ENCODE data around the gene FAM156A. TPM values are rescaled to one million over a fixed set of nuclear protein-coding genes. Genes with fewer than 3 reads are reported as not detected.
"Not testable (repeated sequence)": the region's sequence is repeated elsewhere in the genome, so short reads cannot be mapped to it uniquely, and the experiment has no call there.

Gene FAM156A, protein sequence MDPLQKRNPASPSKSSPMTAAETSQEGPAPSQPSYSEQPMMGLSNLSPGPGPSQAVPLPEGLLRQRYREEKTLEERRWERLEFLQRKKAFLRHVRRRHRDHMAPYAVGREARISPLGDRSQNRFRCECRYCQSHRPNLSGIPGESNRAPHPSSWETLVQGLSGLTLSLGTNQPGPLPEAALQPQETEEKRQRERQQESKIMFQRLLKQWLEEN
- polyA plus RNA-seq = 37.8 TPM
- long read RNA-seq, donor 1, partial matches to known transcripts = 0 of 5 reads
- long read RNA-seq, donor 1, other reads (novel, unspliced or antisense) = 0 of 5 reads
- long read RNA-seq, donor 2, partial matches to known transcripts = 0 of 2 reads
- long read RNA-seq, donor 2, other reads (novel, unspliced or antisense) = 0 of 2 reads
- long read RNA-seq, donor 3, partial matches to known transcripts = 0 of 5 reads
- long read RNA-seq, donor 3, other reads (novel, unspliced or antisense) = 0 of 5 reads
- long read RNA-seq, donor 4 = 0 reads
- long read RNA-seq, donor 5, partial matches to known transcripts = 0 of 2 reads
- long read RNA-seq, donor 5, other reads (novel, unspliced or antisense) = 0 of 2 reads
- long read RNA-seq, donor 6, partial matches to known transcripts = 0 of 5 reads
- long read RNA-seq, donor 6, other reads (novel, unspliced or antisense) = 0 of 5 reads
- long read RNA-seq, donor 7, transcript FAM156A-221 (3 exons, 3,757 nt) = major isoform, 8 of 9 reads
- long read RNA-seq, donor 7, partial matches to known transcripts = 0 of 9 reads
- long read RNA-seq, donor 7, other reads (novel, unspliced or antisense) = 0 of 9 reads
- long read RNA-seq, donor 8, partial matches to known transcripts = 0 of 4 reads
- long read RNA-seq, donor 8, other reads (novel, unspliced or antisense) = 0 of 4 reads
- long read RNA-seq, donor 9, partial matches to known transcripts = 0 of 5 reads
- long read RNA-seq, donor 9, other reads (novel, unspliced or antisense) = 0 of 5 reads
- long read RNA-seq, donor 10, transcript FAM156A-221 (3 exons, 3,757 nt) = major isoform, 5 of 6 reads
- long read RNA-seq, donor 10, partial matches to known transcripts = 0 of 6 reads
- long read RNA-seq, donor 10, other reads (novel, unspliced or antisense) = 0 of 6 reads
- long read RNA-seq, donor 11, partial matches to known transcripts = 0 of 3 reads
- long read RNA-seq, donor 11, other reads (novel, unspliced or antisense) = 0 of 3 reads

DNA sequence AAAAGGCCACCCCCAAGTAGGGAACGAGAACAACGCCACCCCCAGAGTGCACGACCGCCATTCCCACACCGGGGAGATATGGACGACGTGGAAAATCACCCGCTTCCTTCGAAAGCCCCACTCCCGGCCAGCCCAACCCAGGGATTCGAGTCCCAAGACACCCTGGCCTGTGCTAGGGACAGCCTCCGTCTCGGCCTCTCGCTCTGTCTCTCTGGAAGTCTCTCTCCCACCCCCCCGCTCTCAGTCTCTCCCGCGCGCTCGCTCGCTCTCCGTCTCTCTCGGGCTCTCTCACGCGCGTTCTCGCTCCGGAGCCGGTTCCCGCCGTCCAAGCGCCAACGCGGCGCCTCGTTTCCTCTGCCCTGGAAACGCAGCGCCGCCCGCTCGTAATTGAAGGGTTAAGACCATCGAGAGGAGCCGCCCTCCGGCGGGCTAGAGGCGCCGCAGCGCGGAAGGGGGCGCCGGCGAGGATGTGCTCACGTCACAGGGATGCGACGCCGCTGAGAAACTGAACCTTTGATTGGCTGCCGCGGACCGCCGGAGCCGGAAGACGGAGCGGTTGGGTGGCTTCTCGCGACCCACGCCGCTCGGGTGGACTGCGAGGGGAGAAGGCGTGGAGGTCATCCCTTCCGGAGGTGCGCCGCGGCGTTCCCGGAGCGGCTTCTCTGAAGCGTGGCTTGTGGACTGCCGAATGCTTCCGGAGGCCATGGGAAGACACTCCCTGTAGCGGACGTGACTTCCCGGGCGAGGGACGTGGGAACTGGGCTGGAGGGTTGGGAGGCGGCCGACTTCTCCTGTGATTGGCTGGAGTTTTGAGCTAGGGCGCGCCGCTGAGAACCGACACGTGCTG lies at the start of gene FAM156A:
Gene FAM156A, minus strand, starts transcription at position 406 of the 847 bp plus-strand sequence. CDS start 9,930 bp downstream, outside the sequence.
- H3K4me1 ChIP-seq (ENCODE audit: control insufficient read depth, insufficient read depth, low read length); H3K9me3 ChIP-seq (ENCODE audit: control insufficient read depth, low read depth, low read length); H3K27ac ChIP-seq (ENCODE audit: low read length); H3K4me3 ChIP-seq (ENCODE audit: low read length); H3K27me3 ChIP-seq (ENCODE audit: control insufficient read depth, insufficient read depth, low read length); DNase-seq; H3K36me3 ChIP-seq (ENCODE audit: control insufficient read depth, insufficient read depth, low read length): not testable (repeated sequence)
- no CpG with 5 or more reads among the region's 91 CpGs for WGBS (ENCODE audit: insufficient coverage, low lambda C conversion rate)

DNA sequence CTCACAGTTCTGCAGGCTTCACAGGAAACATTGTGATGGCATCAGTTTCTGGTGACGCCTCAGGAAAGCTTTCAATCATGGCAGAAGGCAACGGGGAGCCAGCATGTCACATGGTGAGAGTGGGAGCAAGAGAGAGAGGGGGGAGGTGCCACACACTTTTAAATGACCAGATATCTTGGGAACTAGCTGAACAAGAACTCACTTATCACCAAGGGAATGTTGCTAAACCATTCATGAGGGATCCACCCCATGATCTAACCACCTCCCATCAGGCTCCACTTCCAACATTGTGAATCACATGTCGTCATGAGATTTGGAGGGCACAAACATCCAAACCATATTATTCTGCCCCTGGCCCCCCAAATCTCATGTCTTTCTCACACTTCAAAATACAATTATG lies 47.0 kb upstream of the FAM156A start:
- Histone ChIP-seq H3K36me3 (ENCODE audit: control insufficient read depth, insufficient read depth, low read length) (no peaks in the 10 kb centered on the region), H3K4me3 (ENCODE audit: low read length) (no peak overlapping the region), H3K4me1 (ENCODE audit: control insufficient read depth, insufficient read depth, low read length) (no peaks in the 10 kb centered on the region), H3K27me3 (ENCODE audit: control insufficient read depth, insufficient read depth, low read length) (peaks cover 4% of the 10 kb centered on the region), H3K27ac (ENCODE audit: low read length) (no peak overlapping the region), H3K9me3 (ENCODE audit: control insufficient read depth, low read depth, low read length) (no peaks in the 10 kb centered on the region)
- peak in 1 of 2 donors; percentile 17 for DNase-seq
- no CpG with 5 or more reads among the region's 3 CpGs for WGBS (ENCODE audit: insufficient coverage, low lambda C conversion rate)

GRCh38 chrX:53004811-53005210 lies 46.5 kb upstream of the FAM156A start:
- no peaks in the 10 kb centered on the region for H3K9me3 ChIP-seq (ENCODE audit: control insufficient read depth, low read depth, low read length)
- no peak overlapping the region for H3K27ac ChIP-seq (ENCODE audit: low read length)
- H3K27me3 ChIP-seq (ENCODE audit: control insufficient read depth, insufficient read depth, low read length) = peaks cover 10% of the 10 kb centered on the region
- no peak overlapping the region for H3K4me3 ChIP-seq (ENCODE audit: low read length)
- no peaks in the 10 kb centered on the region for H3K36me3 ChIP-seq (ENCODE audit: control insufficient read depth, insufficient read depth, low read length)
- no peaks in the 10 kb centered on the region for H3K4me1 ChIP-seq (ENCODE audit: control insufficient read depth, insufficient read depth, low read length)
- DNase-seq = no peak
- WGBS (ENCODE audit: insufficient coverage, low lambda C conversion rate) = no CpG with 5 or more reads among the region's 4 CpGs

DNA sequence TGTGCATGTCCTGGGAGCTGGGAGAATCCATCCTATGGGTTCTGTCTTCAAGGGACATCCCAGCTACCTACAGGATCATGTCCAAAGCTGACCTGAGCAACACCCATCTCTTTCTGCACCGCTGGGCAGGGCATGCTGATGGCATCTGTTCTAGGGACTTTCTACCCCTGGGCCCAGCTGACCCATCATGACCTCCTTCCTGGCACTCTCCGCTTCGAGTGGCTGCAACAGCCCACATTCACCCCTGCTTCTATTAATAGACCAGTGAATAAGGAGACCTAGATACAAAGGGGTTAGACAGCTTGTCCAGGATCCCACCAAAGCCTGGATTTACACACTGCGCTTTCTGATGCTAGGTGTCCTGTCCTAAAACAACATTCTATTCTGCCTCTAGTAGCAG lies 45.7 kb upstream of the FAM156A start:
- H3K27ac ChIP-seq (ENCODE audit: low read length) = no peak overlapping the region
- H3K36me3 ChIP-seq (ENCODE audit: control insufficient read depth, insufficient read depth, low read length) = no peaks in the 10 kb centered on the region
- WGBS (ENCODE audit: insufficient coverage, low lambda C conversion rate) = no CpG with 5 or more reads among the region's 4 CpGs
- peaks cover 13% of the 10 kb centered on the region for H3K27me3 ChIP-seq (ENCODE audit: control insufficient read depth, insufficient read depth, low read length)
- H3K9me3 ChIP-seq (ENCODE audit: control insufficient read depth, low read depth, low read length) = no peaks in the 10 kb centered on the region
- H3K4me1 ChIP-seq (ENCODE audit: control insufficient read depth, insufficient read depth, low read length) = no peaks in the 10 kb centered on the region
- DNase-seq = no peak
- no peak overlapping the region for H3K4me3 ChIP-seq (ENCODE audit: low read length)

DNA sequence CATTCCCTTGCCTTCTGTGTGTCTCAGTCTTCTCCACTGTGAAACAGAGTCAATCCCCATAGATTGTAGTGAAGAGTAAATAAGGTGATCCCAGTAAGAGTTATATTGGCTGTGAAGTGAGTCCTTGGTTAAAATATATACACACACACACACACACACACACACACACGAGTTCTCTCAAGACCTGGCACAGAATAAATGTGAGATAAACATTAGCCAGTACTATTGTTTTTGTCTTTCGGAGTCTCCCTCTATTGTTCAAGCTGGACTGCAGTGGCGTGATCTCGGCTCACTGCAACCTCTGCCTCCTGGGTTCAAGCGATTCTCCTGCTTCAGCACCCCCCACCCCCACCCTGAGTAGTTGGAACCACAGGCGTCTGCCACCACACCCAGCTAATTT lies 44.8 kb upstream of the FAM156A start:
- no peak overlapping the region for H3K27ac ChIP-seq (ENCODE audit: low read length)
- H3K4me3 ChIP-seq (ENCODE audit: low read length) = no peak overlapping the region
- peaks cover 13% of the 10 kb centered on the region for H3K27me3 ChIP-seq (ENCODE audit: control insufficient read depth, insufficient read depth, low read length)
- no peaks in the 10 kb centered on the region for H3K9me3 ChIP-seq (ENCODE audit: control insufficient read depth, low read depth, low read length)
- no peaks in the 10 kb centered on the region for H3K36me3 ChIP-seq (ENCODE audit: control insufficient read depth, insufficient read depth, low read length)
- no peaks in the 10 kb centered on the region for H3K4me1 ChIP-seq (ENCODE audit: control insufficient read depth, insufficient read depth, low read length)
- WGBS (ENCODE audit: insufficient coverage, low lambda C conversion rate) = no CpG with 5 or more reads among the region's 6 CpGs
- DNase-seq = no peak

DNA sequence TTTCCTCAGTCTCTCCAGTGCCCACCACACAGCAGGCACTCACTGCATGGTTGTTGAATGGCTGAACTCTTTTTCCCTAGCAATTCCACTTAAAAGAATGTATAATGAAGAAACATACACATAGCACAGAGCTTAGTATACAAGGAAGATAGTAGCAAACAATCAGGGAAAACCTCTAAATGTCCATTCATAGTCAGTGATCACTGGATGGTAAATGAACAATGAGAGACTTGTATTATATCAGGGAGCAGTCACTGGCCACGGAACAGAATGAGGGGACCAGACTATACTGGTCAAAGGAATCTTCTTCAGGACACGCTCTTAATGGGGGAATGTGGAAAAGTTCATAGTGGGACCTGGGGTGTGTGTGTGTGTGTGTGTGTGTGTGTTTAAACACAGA lies 43.6 kb upstream of the FAM156A start:
- no peaks in the 10 kb centered on the region for H3K9me3 ChIP-seq (ENCODE audit: control insufficient read depth, low read depth, low read length)
- H3K27me3 ChIP-seq (ENCODE audit: control insufficient read depth, insufficient read depth, low read length) = peaks cover 13% of the 10 kb centered on the region
- no peak overlapping the region for H3K4me3 ChIP-seq (ENCODE audit: low read length)
- no peak overlapping the region for H3K27ac ChIP-seq (ENCODE audit: low read length)
- H3K36me3 ChIP-seq (ENCODE audit: control insufficient read depth, insufficient read depth, low read length) = no peaks in the 10 kb centered on the region
- DNase-seq = no peak
- H3K4me1 ChIP-seq (ENCODE audit: control insufficient read depth, insufficient read depth, low read length) = no peaks in the 10 kb centered on the region
- WGBS (ENCODE audit: insufficient coverage, low lambda C conversion rate) = no CpG with 5 or more reads among the region's 2 CpGs

DNA sequence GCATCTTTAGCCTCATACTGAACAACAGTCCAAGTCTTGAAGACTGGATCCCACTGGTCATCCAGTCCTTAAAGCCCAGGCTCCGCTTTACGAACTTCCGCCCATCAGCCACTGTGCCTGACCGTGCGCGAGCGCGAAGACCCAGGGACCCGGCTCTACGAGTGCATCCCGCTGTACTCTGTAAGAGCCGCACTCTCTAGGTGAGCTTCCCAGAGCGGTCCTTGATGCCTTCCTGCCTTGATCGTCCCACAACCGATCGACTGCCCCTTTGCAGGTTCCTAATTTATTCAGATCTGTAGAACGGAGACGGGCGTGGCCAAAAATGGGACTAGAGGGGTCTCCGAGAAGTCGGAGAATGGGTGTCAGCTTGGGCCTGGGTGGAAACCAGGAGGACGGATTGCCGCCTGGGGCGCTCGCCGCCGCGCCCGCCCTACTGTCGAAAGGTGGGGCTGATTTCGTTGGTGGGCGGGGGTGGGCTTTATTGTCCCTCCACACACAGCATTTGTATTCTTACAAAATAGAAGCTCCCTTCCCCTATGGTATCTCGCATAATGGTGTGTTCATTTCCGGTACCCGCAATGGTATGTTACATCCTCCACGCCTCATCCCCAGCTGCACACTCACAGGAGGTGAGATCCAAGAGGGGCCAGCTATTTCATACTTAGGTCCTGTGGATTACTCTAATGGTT lies 42.3 kb upstream of the FAM156A start:
- H3K27ac ChIP-seq (ENCODE audit: low read length) = no peak overlapping the region
- H3K4me1 ChIP-seq (ENCODE audit: control insufficient read depth, insufficient read depth, low read length) = no peaks in the 10 kb centered on the region
- DNase-seq = no peak
- peaks cover 13% of the 10 kb centered on the region for H3K27me3 ChIP-seq (ENCODE audit: control insufficient read depth, insufficient read depth, low read length)
- H3K4me3 ChIP-seq (ENCODE audit: low read length) = no peak overlapping the region
- no CpG with 5 or more reads among the region's 36 CpGs for WGBS (ENCODE audit: insufficient coverage, low lambda C conversion rate)
- H3K9me3 ChIP-seq (ENCODE audit: control insufficient read depth, low read depth, low read length) = no peaks in the 10 kb centered on the region
- H3K36me3 ChIP-seq (ENCODE audit: control insufficient read depth, insufficient read depth, low read length) = no peaks in the 10 kb centered on the region

DNA sequence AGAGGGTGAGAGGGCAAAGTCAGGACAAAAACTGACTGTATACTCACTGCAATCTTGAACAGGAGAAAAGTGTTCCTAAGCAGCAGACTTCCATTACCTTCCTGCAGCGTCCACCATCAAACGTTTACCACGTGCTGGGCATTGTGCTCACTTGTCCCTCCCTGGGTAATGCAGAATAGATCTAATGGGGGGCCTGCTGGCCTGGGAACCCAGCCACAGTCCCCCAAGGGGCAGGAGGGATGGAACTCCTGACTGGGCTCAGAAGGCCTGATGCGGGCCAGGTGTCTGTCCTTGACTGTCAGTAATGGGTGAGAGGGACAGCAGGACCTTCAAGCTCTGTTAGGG lies 37.6 kb upstream of the FAM156A start:
- H3K4me1 ChIP-seq (ENCODE audit: control insufficient read depth, insufficient read depth, low read length) = peaks cover 5% of the 10 kb centered on the region
- H3K9me3 ChIP-seq (ENCODE audit: control insufficient read depth, low read depth, low read length) = no peaks in the 10 kb centered on the region
- peak overlapping the region; percentile 82 for H3K27ac ChIP-seq (ENCODE audit: low read length)
- H3K4me3 ChIP-seq (ENCODE audit: low read length) = peak overlapping the region; percentile 57
- H3K36me3 ChIP-seq (ENCODE audit: control insufficient read depth, insufficient read depth, low read length) = no peaks in the 10 kb centered on the region
- no peak for DNase-seq
- peaks cover 13% of the 10 kb centered on the region for H3K27me3 ChIP-seq (ENCODE audit: control insufficient read depth, insufficient read depth, low read length)
- no CpG with 5 or more reads among the region's 4 CpGs for WGBS (ENCODE audit: insufficient coverage, low lambda C conversion rate)

DNA sequence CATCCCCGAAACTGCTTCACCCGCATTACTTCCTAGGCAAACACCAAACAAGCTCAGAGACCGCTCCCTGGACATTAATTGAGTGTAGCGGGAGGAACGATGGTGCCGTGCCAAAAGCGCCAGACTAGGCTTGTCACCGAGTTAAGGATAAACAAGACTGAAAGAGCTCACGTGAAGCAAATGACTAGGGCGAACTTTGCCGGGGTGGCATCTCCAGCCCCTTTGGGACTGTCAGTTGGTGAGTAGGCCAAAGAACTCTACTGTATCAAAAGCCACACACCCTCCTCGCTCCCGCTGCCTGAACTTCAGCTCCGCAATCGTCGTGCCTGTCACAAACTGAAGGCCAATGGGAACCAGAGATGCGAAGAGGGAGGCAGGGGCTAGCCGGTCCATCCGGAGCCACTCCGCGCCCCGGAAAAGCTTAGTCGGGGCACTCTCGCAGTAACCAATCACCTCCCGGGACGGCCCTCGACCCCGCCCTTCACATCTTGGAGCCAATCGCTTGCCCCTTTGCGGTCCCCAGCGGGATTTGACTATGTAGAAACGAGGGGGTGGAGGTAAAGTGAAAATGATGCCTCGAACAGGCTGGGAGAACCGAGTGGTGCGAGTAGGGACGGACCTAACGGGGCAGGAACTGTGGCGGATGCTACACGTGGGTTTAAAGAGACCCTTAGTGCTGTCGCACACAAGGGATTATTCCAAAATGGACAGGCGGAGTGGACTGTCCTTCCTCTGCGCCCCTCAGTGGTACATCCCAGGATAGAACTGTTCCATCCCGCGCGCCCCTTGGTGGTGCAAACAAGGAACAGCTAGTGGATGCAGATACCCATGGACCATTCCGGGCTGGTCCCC lies 37.0 kb upstream of the FAM156A start:
- Histone ChIP-seq H3K4me1 (ENCODE audit: control insufficient read depth, insufficient read depth, low read length) (peaks cover 5% of the 10 kb centered on the region), H3K9me3 (ENCODE audit: control insufficient read depth, low read depth, low read length) (no peaks in the 10 kb centered on the region), H3K27ac (ENCODE audit: low read length) (peak overlapping the region; percentile 82), H3K27me3 (ENCODE audit: control insufficient read depth, insufficient read depth, low read length) (peaks cover 9% of the 10 kb centered on the region), H3K36me3 (ENCODE audit: control insufficient read depth, insufficient read depth, low read length) (no peaks in the 10 kb centered on the region), H3K4me3 (ENCODE audit: low read length) (peak overlapping the region; percentile 57)
- DNase-seq = peak; percentile 90 to 97
- no CpG with 5 or more reads among the region's 46 CpGs for WGBS (ENCODE audit: insufficient coverage, low lambda C conversion rate)

Data from large intestine (tissue), 12 donors.